A549 (cell line): ENCODE data around the gene RBM3. TPM values are rescaled to one million over a fixed set of nuclear protein-coding genes. Genes with fewer than 3 reads are reported as not detected.

Source experiments
- ATAC-seq, 2 experiments: fragments of 200-7000 bp in 1 of 2; fragments of >200 bp in 1 of 2; cut with Nextera tagmentation in 1 of 2; cut with Tn5 transposase in 1 of 2; 3 replicates each; pipeline versions ENCODE4 v1.8.0 to v1.9.1; 2018 to 2020; ENCODE audit warnings: mild to moderate bottlenecking in 1 of 2, moderate library complexity in 1 of 2
- CTCF ChIA-PET: fragments of 300-600 bp; sonication (Branson Sonifier 250); formaldehyde crosslinking; extraction: SDS; loops from one replicate; lab custom pipeline; 2021; ENCODE audit warnings: antibody characterized with exemption, inconsistent platforms; lab: Yijun Ruan, JAX
- POLR2A ChIA-PET: fragments of 350-600 bp; formaldehyde crosslinking; extraction: SDS; loops from one replicate; lab custom pipeline; 2021; ENCODE audit warnings: antibody characterized with exemption, inconsistent platforms; lab: Yijun Ruan, JAX
- DNase-seq, 2 experiments: peaks; one replicate each; pipeline versions ENCODE4 v3.0.0 to v3.0.0-alpha.2; 2011 to 2016; ENCODE audit warnings: low read depth in 1 of 2, low spot score in 1 of 2
- FAIRE-seq: peaks from 2 replicates; lab custom pipeline; 2011; peaks lifted over from hg19 to GRCh38; lab: Jason Lieb, UNC
- H3K27ac ChIP-seq, 2 experiments: fragments of >200 bp; sonication (Bioruptor Twin); formaldehyde crosslinking; 3 replicates each; pipeline ENCODE4 v1.5.1; 2016 to 2017
- H3K4me1 ChIP-seq: fragments of >200 bp; sonication (Bioruptor Twin); formaldehyde crosslinking; 3 replicates; pipeline ENCODE4 v1.6.1; 2016
- H3K4me2 ChIP-seq: fragments of >200 bp; sonication (Bioruptor Twin); formaldehyde crosslinking; 3 replicates; pipeline ENCODE4 v1.6.1; 2016
- H3K4me3 ChIP-seq: fragments of >200 bp; sonication (Bioruptor Twin); formaldehyde crosslinking; 3 replicates; pipeline ENCODE4 v1.5.1; 2016
- H3K9me3 ChIP-seq: fragments of >200 bp; sonication (Bioruptor Twin); formaldehyde crosslinking; 3 replicates; pipeline ENCODE4 v1.6.1; 2016
- BHLHE40 ChIP-seq: IDR thresholded peaks from 2 replicates; pipeline ENCODE4 v1.6.1; 2012; ENCODE audit warnings: low read depth, low read length, inconsistent platforms
- CHD2 ChIP-seq: fragments of 150-350 bp; IDR thresholded peaks from 2 replicates; pipeline ENCODE4 v1.6.1; 2014; ENCODE audit warnings: low read length; ENCODE audit not compliant: partially characterized antibody
- EHF ChIP-seq: fragments of 250-450 bp; sonication (Bioruptor Pico); IDR thresholded peaks from 2 replicates; pipeline ENCODE4 v1.5.0; 2020; ENCODE audit warnings: mild to moderate bottlenecking
- FOSB ChIP-seq: fragments of 250-450 bp; sonication (Bioruptor Pico); IDR thresholded peaks from 2 replicates; pipeline ENCODE4 v1.5.0; 2020; ENCODE audit warnings: mild to moderate bottlenecking, moderate library complexity
- FOSL2 ChIP-seq, 2 experiments: fragments of 450-650 bp in 1 of 2; fragments of >200 bp in 1 of 2; sonication (Bioruptor Twin) in 1 of 2; formaldehyde crosslinking; IDR thresholded peaks; 2 replicates each; pipeline versions ENCODE4 v1.5.0 to v1.6.1; 2016 to 2020; ENCODE audit warnings: mild to moderate bottlenecking in 1 of 2, moderate library complexity in 1 of 2
- HDAC2 ChIP-seq: fragments of 200-600 bp; sonication (generic); IDR thresholded peaks from 2 replicates; pipeline ENCODE4 v1.6.1; 2016
- HOXB5 ChIP-seq: fragments of 250-450 bp; sonication (Bioruptor Pico); IDR thresholded peaks from 2 replicates; pipeline ENCODE4 v1.5.0; 2020; ENCODE audit warnings: mild to moderate bottlenecking, moderate library complexity
- JUNB ChIP-seq: fragments of >200 bp; sonication (Bioruptor Twin); formaldehyde crosslinking; IDR thresholded peaks from 2 replicates; pipeline ENCODE4 v1.6.1; 2016
- MAZ ChIP-seq: fragments of 150-350 bp; IDR thresholded peaks from 2 replicates; pipeline ENCODE4 v1.6.1; 2014; ENCODE audit warnings: antibody characterized with exemption, low read depth, low read length, borderline replicate concordance
- NR3C1 ChIP-seq: fragments of >200 bp; sonication (Bioruptor Twin); formaldehyde crosslinking; IDR thresholded peaks from 3 replicates; pipeline ENCODE4 v1.6.1; 2017
- POLR2AphosphoS2 ChIP-seq: conservative IDR thresholded peaks from 2 replicates; pipeline ENCODE4 v1.6.1; 2012; ENCODE audit warnings: low read length, improper control_type of control experiment, inconsistent platforms
- RARB ChIP-seq: fragments of 250-450 bp; sonication (Bioruptor Pico); IDR thresholded peaks from 2 replicates; pipeline ENCODE4 v1.8.0; 2021; ENCODE audit warnings: mild to moderate bottlenecking, moderate library complexity
- RCOR1 ChIP-seq: fragments of 150-350 bp; IDR thresholded peaks from 2 replicates; pipeline ENCODE4 v1.6.1; 2014; ENCODE audit warnings: antibody characterized with exemption, low read length, low read depth
- RNF2 ChIP-seq: fragments of 200-600 bp; sonication (generic); IDR thresholded peaks from 2 replicates; pipeline ENCODE4 v1.6.1; 2016; ENCODE audit warnings: low read depth, mild to moderate bottlenecking, antibody characterized with exemption, moderate library complexity, borderline replicate concordance
- SREBF2 ChIP-seq: fragments of 450-650 bp; IDR thresholded peaks from 2 replicates; pipeline ENCODE4 v1.6.1; 2014; ENCODE audit warnings: mild to moderate bottlenecking, moderate library complexity
- TP53 ChIP-seq: fragments of 250-450 bp; sonication (Bioruptor Pico); IDR thresholded peaks from 2 replicates; pipeline ENCODE4 v1.5.0; 2021; ENCODE audit warnings: mild to moderate bottlenecking, moderate library complexity
- ZC3H11A ChIP-seq: fragments of 450-650 bp; IDR thresholded peaks from 2 replicates; pipeline ENCODE4 v1.6.1; 2014; ENCODE audit warnings: antibody characterized with exemption, mild to moderate bottlenecking
- ZSCAN20 ChIP-seq: fragments of 250-450 bp; sonication (Bioruptor Pico); IDR thresholded peaks from 2 replicates; pipeline ENCODE4 v1.8.0; 2022; ENCODE audit warnings: mild to moderate bottlenecking, moderate library complexity
- WGBS: methylation state at CpG from one replicate; pipeline ENCODE4 v1.1.6; 2017; ENCODE audit errors: missing lambda C conversion rate; 5-methylcytosine and 5-hydroxymethylcytosine counted together
- polyA plus RNA-seq, 4 experiments: library from polyadenylated mRNA; depleted of rRNA in 3 of 4; stranded (reverse); fragments of >200 nt; fragmentation: RNase III in 1 of 4; extraction: RNeasy Plus Mini Kit Qiagen cat#74134 plus additional on column Dnase treatment in 1 of 4; gene quantifications; 2 replicates in 3 of 4; 3 replicates in 1 of 4; pipeline ENCODE4 v1.2.3, GENCODE V29; 2011 to 2017
- TF ChIP-seq, protein P1 (sequence below): IDR thresholded peaks from 2 replicates; pipeline ENCODE4 v1.6.1; 2012; ENCODE audit warnings: low read depth, borderline replicate concordance
- TF ChIP-seq, protein P2 (sequence below): fragments of 250-450 bp; sonication (Bioruptor Pico); IDR thresholded peaks from 2 replicates; pipeline ENCODE4 v1.5.0; 2021; ENCODE audit warnings: mild to moderate bottlenecking, moderate library complexity, borderline replicate concordance
- TF ChIP-seq, protein P3 (sequence below): fragments of 150-350 bp; IDR thresholded peaks from 2 replicates; pipeline ENCODE4 v1.6.1; 2014; ENCODE audit warnings: low read depth, mild to moderate bottlenecking, low read length

RBM3 gene
- polyA plus RNA-seq, 2 of the 4 experiments (the other 2 are of a cell fraction), result 337 to 353 TPM

DNA sequence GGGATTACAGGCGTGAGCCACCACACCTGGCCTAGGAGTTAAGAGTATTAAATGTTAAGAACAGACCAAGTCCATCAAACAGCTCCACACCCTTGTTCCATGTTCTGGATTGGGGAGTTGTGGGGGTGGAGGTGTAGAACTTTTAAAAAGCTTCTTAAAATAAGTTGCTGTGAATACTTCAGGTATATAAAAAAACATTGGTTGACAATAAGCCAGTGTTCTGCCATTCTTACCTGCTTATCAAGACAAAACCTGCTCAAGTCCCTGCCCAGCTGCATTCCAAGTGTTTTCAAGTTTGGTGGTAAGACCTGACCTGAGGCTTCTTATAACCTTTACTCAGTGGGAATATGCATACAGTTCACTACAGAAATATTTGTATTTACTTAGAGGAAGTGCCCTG, 6.4 kb downstream of the RBM3 start:
- 100% methylated on average over 1 of the region's 1 CpG for WGBS
- Histone ChIP-seq H3K27ac (no peak overlapping the region), H3K4me1 (peaks cover 23% of the 10 kb centered on the region; the same call in 2 of the 3 replicates), H3K4me3 (no peak overlapping the region), H3K9me3 (no peaks in the 10 kb centered on the region), H3K4me2 (no peak overlapping the region)
- no peak for TF ChIP-seq RNF2
- TF ChIP-seq RARB (CRISPR knock-in tag), result no peak
- no peak for TF ChIP-seq CHD2
- DNase-seq, result no peak
- ChIA-PET CTCF (no interaction called here), POLR2A (no interaction called here)
- no peak for FAIRE-seq
- peak; percentile 18 to 22; a peak in 3 of 6 replicates for ATAC-seq

DNA sequence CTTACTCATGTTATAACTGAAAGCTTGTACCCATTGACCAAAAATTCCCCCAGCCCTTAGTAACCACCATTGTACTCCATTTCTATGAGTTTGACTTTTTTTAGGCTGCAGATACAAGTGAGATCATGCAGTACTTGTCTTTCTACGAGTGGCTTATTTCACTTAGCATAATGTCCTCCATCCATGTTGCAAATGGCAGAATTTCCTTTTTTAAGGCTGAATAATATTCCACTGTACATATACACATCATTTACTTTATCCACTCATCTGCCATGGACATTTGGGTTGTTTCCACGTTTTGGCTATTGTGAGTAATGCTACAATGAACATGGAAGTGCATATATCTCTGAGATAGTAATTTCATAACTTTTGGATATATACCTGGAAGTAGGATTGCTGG, 10.4 kb downstream of the RBM3 start:
- Histone ChIP-seq H3K4me3 (no peak overlapping the region), H3K27ac (no peak overlapping the region), H3K4me2 (no peak overlapping the region), H3K4me1 (no peaks in the 10 kb centered on the region), H3K9me3 (no peaks in the 10 kb centered on the region)
- WGBS, result 3% methylated on average over 2 of the region's 2 CpGs
- FAIRE-seq, result peak; percentile 81
- DNase-seq, result no peak
- CTCF ChIA-PET, result no interaction called here
- ATAC-seq, result no peak
- TF ChIP-seq, protein P1, sequence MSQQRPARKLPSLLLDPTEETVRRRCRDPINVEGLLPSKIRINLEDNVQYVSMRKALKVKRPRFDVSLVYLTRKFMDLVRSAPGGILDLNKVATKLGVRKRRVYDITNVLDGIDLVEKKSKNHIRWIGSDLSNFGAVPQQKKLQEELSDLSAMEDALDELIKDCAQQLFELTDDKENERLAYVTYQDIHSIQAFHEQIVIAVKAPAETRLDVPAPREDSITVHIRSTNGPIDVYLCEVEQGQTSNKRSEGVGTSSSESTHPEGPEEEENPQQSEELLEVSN, result no peak
- TF ChIP-seq, protein P2, sequence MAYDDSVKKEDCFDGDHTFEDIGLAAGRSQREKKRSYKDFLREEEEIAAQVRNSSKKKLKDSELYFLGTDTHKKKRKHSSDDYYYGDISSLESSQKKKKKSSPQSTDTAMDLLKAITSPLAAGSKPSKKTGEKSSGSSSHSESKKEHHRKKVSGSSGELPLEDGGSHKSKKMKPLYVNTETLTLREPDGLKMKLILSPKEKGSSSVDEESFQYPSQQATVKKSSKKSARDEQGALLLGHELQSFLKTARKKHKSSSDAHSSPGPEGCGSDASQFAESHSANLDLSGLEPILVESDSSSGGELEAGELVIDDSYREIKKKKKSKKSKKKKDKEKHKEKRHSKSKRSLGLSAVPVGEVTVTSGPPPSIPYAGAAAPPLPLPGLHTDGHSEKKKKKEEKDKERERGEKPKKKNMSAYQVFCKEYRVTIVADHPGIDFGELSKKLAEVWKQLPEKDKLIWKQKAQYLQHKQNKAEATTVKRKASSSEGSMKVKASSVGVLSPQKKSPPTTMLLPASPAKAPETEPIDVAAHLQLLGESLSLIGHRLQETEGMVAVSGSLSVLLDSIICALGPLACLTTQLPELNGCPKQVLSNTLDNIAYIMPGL, result no peak
- TF ChIP-seq MAZ (no peak), CHD2 (no peak), NR3C1 (no peak), ZC3H11A (no peak), FOSB (CRISPR knock-in tag) (no peak), ZSCAN20 (no peak), SREBF2 (no peak), EHF (CRISPR knock-in tag) (no peak), POLR2AphosphoS2 (no peak), HOXB5 (CRISPR knock-in tag) (no peak), BHLHE40 (no peak), JUNB (no peak), FOSL2 (IDR thresholded peaks at IDR 0.05) (no peak), FOSL2 (CRISPR knock-in tag; IDR thresholded peaks at IDR 0.05) (no peak), HDAC2 (no peak), TP53 (CRISPR knock-in tag) (no peak), RCOR1 (no peak)
- TF ChIP-seq, protein P3, sequence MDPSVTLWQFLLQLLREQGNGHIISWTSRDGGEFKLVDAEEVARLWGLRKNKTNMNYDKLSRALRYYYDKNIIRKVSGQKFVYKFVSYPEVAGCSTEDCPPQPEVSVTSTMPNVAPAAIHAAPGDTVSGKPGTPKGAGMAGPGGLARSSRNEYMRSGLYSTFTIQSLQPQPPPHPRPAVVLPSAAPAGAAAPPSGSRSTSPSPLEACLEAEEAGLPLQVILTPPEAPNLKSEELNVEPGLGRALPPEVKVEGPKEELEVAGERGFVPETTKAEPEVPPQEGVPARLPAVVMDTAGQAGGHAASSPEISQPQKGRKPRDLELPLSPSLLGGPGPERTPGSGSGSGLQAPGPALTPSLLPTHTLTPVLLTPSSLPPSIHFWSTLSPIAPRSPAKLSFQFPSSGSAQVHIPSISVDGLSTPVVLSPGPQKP, result no peak
- POLR2A ChIA-PET, result no interaction called here
